Vagina (tissue), 2 donors: ENCODE data around the gene THSD7B.

Experiments used
- POLR2A ChIP-seq, 2 donors: fragments of 450-650 bp; IDR thresholded peaks; one replicate each; pipeline ENCODE4 v1.6.1; 2017; ENCODE audit warnings: antibody characterized with exemption in 2 of 2, mild to moderate bottlenecking in 2 of 2, moderate library complexity in 2 of 2
- POLR2AphosphoS5 ChIP-seq, 2 donors: sonication (generic); formaldehyde crosslinking; IDR thresholded peaks; one replicate each; pipeline ENCODE4 v1.9.0; 2017; ENCODE audit warnings: antibody characterized with exemption in 2 of 2, mild to moderate bottlenecking in 2 of 2, low read depth in 1 of 2; ENCODE audit not compliant: insufficient read depth in 1 of 2
- TF ChIP-seq, protein P1 (sequence below), 3 experiments: fragments of 450-650 bp in 2 of 3; fragments of 200-600 bp in 1 of 3; sonication (generic) in 1 of 3; IDR thresholded peaks; one replicate each; pipeline ENCODE4 v1.5.1; 2017 to 2019; ENCODE audit warnings: antibody characterized with exemption in 3 of 3, mild to moderate bottlenecking in 2 of 3, moderate library complexity in 2 of 3

- TF ChIP-seq, protein P1, sequence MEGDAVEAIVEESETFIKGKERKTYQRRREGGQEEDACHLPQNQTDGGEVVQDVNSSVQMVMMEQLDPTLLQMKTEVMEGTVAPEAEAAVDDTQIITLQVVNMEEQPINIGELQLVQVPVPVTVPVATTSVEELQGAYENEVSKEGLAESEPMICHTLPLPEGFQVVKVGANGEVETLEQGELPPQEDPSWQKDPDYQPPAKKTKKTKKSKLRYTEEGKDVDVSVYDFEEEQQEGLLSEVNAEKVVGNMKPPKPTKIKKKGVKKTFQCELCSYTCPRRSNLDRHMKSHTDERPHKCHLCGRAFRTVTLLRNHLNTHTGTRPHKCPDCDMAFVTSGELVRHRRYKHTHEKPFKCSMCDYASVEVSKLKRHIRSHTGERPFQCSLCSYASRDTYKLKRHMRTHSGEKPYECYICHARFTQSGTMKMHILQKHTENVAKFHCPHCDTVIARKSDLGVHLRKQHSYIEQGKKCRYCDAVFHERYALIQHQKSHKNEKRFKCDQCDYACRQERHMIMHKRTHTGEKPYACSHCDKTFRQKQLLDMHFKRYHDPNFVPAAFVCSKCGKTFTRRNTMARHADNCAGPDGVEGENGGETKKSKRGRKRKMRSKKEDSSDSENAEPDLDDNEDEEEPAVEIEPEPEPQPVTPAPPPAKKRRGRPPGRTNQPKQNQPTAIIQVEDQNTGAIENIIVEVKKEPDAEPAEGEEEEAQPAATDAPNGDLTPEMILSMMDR (IDR thresholded peaks at IDR 0.05): no peak
- TF ChIP-seq POLR2AphosphoS5 (IDR thresholded peaks at IDR 0.05; ENCODE audit: insufficient read depth in 1 of 2, low read depth in 1 of 2): no peak
- no peak for TF ChIP-seq POLR2A (IDR thresholded peaks at IDR 0.05)
Observed at GRCh38 chr2:136985044-136985443, 219.7 kb downstream of the THSD7B start.
